GM13977 (cell line): ENCODE results near the gene PLD3.
A peak's percentile ranks its signal among the peaks of the same experiment; 100 is the strongest.

Experiments
- DNase-seq: peaks from one replicate; pipeline ENCODE4 v3.0.0; 2012; ENCODE audit warnings: low spot score
- in situ Hi-C: fragments of 300-500 bp; cut with MboI; formaldehyde crosslinking; loops from one replicate; pipeline ENCODE4 v1.12.0; 2022; ENCODE audit warnings: low sequenced_read_pairs, low pct_unique_long_range_greater_than_20kb, mixed read lengths, inconsistent platforms; ENCODE audit not compliant: unreplicated experiment
- TF ChIP-seq, protein P1 (sequence below): IDR thresholded peaks from 2 replicates; pipeline ENCODE4 v1.5.1; 2012; ENCODE audit warnings: mild to moderate bottlenecking, control low read depth; ENCODE audit not compliant: insufficient read depth; ENCODE audit errors: extremely low read depth, missing control alignments

Gene PLD3

DNA sequence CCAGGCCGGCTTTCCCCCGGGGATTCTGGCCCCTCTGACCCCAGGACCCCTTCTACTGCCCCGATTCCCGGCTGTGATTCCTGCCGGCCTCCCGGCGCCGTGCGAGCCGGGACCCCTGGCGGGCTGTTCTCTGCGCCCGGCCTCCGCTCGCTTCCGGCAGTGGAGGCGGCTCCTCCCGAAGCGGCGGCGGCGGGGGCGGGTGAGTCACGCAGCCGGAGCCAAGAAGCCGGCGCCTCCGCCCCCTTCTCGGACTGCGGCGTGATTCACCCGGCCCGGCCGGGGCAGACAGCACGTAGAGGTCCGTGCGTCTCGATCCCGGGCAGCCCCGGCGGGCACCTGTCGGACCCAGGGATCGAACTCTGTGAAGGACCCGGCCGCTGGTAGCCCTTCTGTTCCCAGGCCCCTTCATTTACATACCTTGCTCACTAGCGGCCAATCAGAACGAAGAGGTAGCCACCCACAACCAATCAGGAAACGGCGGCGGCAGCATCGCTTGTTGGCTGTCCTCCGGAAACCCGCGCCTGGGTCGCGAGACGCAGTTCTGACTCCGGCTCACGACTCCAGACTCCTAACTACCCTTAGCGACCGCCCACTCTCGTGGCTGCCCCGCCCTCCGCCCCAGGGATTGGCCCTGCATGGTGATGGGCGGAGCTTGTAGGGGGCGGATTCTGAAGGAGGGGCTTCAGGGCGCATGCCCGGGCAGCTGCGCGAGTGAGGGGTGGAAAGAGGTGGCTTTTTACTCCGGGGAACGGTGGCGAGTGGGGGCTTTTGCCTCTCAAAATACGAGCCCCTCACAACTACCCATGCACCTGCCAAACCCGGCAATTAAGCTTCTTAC, 77.2 kb downstream of the PLD3 start, which contains the start of gene SERTAD1:
SERTAD1 (minus strand) TSS at position 543 of the 838 bp plus-strand sequence. CDS start 2,446 bp downstream, outside the sequence.
- TF ChIP-seq, protein P1, sequence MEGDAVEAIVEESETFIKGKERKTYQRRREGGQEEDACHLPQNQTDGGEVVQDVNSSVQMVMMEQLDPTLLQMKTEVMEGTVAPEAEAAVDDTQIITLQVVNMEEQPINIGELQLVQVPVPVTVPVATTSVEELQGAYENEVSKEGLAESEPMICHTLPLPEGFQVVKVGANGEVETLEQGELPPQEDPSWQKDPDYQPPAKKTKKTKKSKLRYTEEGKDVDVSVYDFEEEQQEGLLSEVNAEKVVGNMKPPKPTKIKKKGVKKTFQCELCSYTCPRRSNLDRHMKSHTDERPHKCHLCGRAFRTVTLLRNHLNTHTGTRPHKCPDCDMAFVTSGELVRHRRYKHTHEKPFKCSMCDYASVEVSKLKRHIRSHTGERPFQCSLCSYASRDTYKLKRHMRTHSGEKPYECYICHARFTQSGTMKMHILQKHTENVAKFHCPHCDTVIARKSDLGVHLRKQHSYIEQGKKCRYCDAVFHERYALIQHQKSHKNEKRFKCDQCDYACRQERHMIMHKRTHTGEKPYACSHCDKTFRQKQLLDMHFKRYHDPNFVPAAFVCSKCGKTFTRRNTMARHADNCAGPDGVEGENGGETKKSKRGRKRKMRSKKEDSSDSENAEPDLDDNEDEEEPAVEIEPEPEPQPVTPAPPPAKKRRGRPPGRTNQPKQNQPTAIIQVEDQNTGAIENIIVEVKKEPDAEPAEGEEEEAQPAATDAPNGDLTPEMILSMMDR, result peak; percentile 50
- DNase-seq, result peak; percentile 99
- in situ Hi-C loops, result no loop called here
